NCI-H128 (cell line): Measurements from ENCODE around the gene IRX5.
A peak's percentile ranks its signal among the peaks of the same experiment; 100 is the strongest.

ENCODE experiments used
- DNase-seq: peaks from one replicate; lab custom pipeline; 2025; ENCODE audit not compliant: unreplicated experiment; lab: John Stamatoyannopoulos, UW

Gene IRX5

DNA sequence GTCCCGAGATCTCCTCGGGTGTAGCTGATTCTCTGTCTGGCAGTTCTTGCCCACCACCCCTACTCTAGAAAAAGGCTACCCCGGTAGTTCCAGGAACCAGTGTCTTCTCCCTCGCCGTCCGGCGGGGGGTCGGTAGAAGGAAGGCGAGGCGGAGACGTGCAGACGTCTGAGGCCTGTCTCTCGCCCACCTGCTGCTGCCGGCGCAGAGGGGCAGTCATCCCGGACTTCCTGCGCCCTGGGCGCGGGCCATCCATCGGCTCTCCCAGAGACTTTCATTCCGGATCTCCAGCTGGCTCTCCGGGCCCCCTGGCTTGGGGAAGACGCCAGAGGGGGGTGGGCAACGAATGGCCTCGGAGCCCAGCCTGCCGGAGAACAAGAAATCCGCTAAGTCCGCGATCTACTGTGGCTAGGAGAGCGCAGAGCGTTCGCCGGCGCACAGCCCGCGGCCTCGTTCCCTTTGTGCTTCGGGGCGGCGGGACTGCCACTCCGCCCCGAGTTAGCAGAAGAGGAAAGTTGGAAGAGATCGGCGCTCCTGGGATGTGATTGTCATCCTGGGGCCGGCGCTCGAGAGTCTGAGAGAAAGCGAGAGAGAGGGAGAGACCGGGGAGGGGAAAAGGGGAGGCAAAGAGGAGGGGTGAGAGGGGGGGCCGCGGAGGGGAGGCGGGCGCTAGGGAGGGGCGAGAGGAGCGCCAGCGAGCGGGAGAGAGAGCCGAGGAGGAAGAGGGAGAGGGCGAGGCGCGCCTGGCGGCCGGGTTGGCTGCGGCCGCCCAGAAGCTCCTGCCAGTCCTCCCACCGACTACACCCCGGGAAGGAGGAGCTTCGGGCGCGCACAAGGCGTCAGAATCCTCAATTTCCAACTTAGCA is at the start of gene IRX5:
TSS of gene IRX5 (plus strand) at position 861 of the 864 bp plus-strand sequence. CDS start 334 bp downstream, outside the sequence.
- peak; percentile 68 for DNase-seq

DNA sequence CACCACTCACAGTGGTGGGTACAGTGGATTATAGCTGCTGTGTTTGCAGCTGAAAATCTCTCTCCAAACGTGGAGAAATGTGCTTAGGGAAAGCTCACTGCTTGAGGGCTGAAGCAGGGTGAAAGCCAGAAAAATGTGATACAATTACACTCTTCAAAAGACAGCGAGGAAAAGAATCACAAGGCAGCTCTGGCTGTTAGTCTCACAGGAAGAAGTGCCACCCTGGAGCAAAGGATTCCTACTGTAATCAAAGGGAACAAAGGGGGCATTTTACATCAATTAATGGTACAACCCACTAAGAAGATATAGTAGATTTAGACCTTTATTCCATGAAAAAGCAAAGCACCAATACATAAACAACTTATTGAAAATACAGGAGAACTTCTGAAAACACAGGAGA is 48.1 kb upstream of the IRX5 start:
- DNase-seq: no peak

DNA sequence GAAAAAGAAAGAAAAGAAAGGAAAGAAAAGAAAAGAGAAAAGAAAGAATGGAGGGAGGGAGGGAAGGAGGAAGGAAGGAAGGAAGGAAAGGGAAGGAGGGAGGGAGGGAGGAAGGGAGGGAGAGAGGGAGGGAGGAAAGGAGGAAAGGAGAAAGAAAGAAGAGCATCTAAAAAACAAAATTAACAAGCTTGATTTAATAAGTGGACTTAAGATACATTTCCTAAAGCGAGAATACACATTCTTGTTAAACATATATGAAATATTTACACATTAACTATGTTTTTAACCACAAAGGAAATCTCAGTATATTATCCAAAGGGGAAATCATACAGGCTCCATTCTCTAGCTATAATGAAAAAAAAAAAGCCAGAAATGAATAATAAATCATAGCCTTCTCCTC is 47.3 kb upstream of the IRX5 start:
- DNase-seq: no peak

DNA sequence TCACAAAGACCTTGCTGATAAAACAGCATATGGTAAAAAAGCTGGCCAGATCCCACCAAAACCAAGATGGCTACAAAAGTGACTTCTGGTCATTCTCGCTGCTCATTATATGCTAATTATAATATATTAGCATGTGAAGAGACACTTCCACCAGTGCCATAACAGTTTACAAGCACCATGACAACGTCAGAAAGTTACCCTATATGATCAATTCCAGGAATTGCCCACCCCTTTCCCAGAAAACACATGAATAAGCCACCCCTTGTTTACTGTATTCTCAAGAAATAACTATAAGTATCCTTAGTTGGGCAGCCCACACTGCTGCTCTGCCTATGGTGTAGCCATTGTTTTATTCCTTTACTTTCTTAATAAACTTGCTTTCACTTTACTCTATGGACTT is 44.6 kb upstream of the IRX5 start:
- no peak for DNase-seq

DNA sequence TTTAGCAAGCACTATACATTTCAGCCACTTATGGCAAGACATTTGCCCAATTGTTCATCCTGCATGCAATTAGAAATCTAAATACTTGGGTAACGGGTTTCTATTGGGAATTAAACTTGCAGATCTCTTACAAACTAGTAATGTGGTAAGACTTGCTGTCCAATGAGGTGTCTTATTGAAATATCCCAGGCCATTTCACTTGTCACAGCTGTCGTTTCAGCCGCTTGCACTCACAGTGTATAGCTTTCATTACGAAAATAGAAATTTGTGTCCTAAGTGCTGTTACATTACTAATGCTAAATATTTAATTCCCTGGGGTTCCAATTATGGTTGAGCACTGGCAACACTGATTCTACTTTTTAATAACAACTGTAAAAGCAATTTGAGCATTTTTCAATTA is 40.3 kb upstream of the IRX5 start:
- DNase-seq: no peak

DNA sequence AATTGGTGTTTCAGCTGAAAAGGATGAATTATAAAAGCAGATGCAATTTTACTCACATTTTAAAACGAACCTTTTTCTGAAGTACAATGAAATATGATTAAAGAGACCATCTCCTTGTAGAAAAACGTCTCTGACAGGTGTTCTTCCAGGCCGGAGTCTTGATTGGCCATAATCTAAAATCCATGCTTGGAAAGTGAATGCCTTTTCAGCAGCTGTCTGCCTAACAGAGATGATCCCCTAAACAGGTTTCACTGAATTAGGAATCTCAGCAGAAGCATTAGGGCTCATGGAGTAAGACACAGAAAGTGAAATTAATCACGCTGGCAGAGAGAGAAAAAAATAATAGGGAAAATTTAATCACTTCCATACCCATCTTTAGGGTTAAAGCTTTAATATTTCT is 39.3 kb upstream of the IRX5 start:
- no peak for DNase-seq

DNA sequence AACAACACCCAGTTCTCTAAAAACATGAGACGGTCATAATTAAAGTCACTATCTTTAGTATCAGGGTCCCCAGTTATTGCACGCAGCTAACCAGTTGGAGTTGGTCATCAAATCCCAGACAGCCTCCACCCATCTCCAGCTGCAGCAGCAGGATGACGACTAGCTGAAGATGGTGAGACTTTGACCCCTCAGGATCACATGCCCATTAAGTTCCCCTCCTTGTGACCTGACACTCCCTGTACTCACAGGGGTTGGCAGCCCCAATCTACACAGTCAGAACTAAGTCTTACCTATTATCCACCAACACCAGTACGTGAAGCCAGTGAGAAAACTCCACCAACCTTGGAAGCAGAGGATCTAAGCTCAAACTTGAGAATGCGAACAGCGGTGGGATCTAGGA is 37.7 kb upstream of the IRX5 start:
- no peak for DNase-seq

DNA sequence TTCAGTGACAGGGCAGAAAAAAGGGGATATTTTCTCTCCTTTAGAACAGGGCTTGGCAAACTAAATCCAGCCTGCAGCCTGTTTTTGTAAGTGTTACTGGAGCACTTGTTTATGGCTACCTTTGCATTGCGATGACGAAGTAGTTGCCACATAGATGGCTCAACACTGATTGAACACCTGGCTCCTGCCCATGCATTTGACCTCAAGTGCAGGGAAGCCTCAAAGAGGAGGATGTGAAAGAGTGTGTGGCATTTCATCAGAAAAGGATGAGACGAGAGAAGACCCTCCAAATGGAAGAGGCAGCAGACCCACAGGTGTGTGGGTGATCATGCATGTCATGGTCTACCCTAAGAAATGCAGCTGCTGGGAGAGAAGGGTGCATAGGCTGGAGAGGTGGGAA is 32.7 kb upstream of the IRX5 start:
- DNase-seq: no peak

DNA sequence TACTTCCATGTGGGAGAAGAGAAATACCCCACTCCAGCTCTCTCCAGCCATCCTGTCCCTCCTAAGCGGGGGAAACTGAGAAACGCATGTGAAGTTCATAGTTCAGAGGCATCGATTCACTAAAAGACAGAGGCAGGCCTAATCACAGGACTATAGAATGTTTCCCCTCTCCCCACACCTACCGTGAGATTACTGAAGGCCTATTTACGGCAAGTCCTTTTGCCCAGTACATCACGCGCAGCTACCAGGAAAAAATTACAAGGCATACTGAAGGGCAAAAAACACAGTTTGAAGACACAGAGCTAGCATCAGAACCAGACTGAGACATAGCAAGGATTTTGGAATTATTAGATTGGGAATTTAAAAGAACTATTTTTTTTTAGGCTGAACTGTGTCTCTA is 29.1 kb upstream of the IRX5 start:
- no peak for DNase-seq

DNA sequence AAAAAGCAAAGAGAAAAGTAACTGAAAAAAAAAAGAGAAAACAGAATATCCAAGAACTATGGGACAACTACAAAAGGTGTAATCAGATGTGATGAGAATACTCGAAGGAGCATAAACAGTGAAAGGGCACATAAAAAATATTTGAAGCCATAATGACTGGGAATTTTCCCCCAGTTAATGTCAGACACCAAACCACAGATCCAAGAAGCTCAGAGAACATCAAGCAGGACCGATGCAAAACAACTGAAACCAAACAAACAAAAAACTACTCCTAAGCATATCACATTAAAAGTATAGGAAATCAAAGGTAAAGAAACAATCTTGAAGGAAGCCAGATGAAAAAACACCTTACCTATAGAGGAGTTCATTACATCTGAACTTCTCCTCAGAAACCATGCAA is 27.6 kb upstream of the IRX5 start:
- DNase-seq: no peak

DNA sequence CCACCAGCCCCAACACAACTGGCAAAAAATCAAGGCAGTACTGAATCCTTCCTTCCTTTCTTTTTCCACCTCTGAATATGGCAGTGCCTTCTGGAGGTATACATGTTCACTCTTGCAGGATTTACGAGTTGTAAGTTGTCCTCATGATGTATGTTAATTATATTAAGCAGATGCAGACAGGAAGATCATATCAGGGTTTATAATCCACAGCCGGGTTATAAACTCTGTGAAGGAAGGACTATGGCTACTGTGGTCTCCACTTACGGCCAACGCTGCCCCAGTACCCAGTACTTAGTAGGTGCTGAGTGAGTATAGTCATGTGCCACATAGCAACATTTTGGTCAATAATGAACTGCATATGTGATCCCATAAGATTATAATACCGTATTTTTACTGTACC is 19.6 kb upstream of the IRX5 start:
- DNase-seq: no peak

DNA sequence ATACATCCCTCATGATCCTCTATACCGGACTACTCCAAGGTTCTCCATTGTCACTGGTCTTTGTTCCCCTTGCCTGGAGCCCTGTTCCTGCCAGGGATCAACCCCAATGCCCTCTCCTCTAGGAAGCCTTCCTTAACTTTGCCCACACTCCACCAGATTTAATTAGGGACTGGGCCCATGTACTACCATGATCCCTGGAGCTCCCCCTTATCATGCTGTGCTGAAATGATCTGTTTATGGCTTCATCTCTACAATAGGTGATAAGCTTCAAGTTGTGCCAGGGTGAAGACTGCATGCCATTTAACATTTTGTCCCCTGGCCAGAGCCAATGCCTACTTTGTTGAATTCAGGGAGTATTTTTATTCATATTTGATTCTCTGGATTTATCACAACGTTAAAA is 17.9 kb upstream of the IRX5 start:
- DNase-seq: no peak

DNA sequence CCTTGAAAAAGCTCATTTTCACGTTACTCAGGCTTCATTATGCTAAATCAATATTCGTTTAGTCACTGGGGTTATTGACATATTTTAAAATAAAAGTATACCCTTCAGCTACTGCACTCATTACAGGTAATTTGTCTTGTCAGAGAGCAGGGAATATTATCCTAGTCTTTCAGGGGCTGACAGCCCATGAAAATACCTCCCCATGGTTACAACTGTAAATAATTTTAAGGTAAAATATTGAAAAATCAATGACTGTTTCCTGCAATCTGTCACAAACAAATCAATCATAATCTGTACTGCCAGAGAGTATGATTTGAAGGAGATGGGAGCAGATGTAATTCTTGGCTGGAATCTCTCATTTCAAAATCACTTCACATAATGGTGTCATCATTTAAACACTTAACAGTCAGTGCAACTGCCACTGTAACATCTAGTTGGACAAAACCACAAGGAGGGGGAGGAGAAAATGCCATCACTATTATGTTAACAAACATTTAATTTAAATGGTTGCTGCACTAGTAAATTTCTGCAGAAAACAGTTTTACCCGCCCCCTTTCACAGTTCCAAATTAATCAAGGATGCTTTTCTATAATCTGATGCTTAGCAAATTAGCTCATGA is 9.3 kb upstream of the IRX5 start:
- DNase-seq: no peak

DNA sequence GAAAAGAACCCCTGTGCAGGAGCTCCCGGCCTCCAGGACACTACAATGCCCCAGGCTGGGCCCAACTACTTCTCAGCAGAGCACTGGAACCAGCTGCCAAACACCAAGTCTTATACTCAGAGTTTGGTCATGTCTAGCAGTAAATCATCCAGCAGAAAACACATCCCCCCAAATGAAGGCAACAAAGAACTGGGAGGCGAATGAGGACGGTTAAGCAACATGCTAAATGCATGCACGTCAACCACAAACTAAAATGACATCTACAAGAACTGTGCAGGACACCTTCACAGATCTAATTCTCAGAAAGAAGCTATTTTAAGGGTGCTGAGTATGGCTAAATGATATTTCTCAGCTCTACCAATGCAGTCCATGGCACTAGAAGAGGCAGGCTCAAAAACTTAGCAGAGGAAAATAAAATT is 7.6 kb upstream of the IRX5 start:
- no peak for DNase-seq

DNA sequence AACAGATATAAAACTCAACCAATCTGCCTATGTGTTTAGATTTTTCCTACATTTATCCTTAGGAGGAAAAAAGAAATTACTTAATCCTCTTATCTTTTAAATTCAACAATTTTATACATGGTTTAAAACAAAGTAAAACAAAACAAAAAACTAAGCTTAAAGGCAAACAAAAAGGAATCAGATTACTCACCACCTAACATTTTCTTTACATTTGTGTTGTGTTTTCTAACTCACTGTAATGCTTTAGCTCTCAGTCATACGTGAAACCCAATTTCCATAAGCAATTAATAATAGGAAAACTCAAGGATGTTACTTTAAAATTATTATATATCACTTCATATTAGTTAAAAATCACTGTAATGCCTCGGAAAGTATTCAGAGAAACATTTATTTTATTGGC is 6.7 kb upstream of the IRX5 start:
- DNase-seq: no peak

DNA sequence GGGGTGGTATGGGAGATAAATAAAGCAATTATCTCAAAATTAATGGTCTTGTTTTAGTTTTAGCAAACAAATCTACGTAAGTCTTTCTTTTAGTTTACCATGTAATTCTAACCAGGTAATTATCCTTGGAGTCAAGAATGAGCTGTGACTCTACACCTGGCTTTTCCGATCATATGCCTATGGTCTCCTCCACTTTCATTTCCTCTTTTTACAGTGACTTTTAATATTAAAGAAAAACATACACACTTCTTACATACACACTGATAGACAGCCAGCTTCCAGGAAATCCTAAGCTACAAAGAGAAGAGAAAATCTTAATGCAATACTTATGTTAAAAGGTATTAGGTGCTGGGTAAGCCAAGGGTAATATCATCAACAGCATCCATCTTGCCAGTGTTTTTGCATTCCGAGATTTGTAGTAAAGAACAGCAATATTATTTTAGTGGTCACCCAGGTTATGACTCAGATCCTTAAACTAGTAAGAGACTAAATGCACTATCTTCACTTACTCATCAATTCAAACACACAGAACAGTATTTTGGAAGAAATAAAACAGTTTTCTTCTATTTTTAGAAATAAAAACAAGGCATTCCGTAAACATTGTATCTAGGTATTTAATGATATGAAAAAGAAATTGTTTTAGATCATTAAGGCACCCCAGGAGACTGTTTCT is 4.4 kb upstream of the IRX5 start:
- no peak for DNase-seq

DNA sequence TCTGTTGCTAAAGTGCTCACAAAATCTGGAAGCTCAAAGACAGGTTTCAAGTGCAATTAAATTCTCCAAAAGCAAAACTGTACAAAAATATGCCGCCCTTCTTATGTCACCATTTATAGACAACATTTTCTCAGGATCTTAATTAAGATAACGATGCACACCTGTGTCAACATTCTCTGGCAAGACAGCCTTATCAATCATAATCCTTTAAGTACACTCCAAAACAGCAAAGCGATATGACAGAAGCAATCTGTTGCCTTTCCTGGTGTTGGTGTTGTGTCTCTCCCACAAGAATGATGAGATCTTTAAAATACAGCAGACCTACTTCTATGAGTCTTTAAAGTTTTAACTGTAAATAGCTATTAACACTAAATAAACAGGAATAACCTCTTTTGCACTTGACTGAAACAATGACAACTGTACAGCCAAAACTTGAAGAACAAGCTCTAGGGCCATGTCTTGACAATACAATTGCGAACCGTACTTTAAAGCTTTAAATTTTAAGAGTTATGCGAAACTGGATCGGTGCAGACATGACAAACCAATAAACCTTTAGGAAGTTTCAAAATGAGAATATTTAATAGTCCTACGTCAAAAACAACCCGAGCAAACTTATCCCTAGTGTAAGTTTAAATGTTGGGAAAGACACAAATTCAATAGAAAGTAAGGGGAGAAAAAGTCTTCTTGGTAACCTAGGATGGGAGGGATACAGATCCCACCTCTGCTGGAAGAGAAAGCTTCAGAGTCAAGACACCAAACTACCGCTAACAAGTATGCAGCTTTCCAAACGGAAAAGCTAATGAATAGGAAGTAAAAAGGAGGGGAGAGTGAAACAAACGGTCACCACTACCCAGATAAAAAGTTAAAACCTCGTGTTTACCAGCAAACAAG is 3.3 kb upstream of the IRX5 start:
- DNase-seq: no peak

DNA sequence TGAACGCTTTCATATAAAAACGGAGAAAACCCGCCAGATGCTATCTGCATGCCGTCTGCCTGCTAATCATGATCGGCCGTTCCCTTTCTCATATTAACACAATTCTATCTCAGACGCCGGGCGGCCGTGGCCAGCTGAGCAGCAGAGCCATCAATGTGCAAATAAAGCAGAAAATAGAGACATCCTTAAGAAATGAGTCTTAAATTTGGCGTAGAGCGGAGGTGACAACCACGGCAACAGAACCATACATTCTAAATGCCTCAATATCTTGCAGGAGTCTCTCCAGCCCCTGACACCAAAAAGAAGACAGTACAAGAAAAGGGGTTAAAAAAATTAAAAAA is 2.7 kb upstream of the IRX5 start:
- DNase-seq: no peak

DNA sequence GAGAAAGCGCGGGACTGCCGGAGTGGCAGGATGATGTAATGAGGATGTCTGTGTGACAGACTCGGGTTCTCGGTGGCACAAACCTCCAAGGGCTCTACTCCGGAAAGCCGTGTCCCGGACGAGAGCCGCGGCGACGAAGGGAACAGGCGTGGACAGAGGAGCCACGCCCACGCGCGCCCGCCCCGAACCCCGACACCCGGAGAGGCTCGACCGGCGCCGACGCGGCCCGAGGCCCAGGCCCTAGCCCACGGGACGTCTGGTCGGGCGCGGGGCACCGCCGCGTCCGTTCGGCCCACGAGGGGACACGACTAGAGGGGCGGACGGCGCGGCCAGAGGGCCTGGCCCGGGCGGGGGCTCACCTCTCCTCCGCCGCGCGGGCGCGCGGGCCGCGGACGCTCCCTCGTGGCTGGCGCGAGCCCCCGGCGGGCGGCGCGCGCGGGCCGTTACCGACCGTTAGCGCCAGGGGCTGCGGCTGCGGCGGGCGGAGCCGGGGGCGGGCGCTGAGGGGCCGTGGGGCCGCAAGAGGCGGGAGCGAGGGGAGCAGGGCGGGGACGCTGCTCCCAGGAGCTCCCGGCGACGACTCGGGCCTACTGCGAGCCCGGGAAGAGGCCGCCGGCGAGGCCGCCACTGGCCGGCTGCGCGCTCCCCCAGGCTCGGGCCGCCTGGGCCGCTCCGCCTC is 2.1 kb upstream of the IRX5 start:
- no peak for DNase-seq

DNA sequence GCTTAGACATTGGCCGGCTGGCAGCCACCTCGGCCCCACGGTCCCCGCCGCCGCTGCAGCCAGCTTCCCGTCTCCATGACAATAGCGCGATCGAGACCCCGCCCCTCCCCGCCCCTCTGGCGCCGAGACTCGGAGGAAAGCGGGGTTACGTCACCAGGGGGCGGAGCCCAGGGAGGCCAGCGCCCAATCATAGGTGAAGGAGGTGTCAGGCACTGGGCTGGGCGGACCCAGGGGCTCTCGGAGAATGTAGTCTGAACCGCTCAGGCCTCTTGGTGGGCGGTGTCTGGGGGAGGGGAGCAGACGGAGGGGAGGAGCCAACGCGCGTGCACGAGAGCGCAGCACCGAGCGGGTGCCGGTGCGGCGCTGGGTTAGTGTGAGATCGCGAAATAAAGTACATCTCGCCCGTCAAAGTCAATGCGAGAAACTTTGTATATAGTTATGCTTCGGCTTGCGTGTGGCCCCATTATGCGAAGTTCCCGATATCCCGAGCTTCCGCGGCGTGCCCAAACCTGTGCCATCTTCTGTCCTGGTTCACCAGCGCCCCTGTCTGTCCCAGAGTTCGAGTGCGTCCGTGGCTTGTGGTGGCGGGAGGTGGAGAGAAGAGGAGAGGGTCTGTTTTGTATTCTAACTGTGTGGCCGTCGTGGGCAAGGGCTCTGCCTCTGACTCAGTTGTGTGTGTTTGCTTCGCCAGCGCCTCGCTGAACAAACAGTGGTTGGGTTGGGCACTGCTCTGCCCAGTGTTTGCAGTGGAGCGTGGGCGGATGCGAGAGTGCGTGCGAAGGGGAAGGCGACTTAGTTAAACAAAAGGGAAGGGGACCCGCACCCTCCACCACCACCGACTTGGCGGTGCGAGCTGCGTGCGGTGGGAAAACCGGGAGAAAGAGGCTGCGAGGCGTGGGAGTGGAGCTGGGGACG is 1.3 kb upstream of the IRX5 start:
- DNase-seq: peak; percentile 91
